Vagina (tissue), 2 donors: ENCODE data around the gene DYNAP. TPM values are rescaled to one million over a fixed set of nuclear protein-coding genes. Genes with fewer than 3 reads are reported as not detected.

Source experiments
- DNase-seq, 2 donors: peaks; one replicate each; pipeline ENCODE4 v3.0.0-alpha.2; 2017; ENCODE audit errors: extremely low spot score in 2 of 2
- H3K27ac ChIP-seq: fragments of 200-600 bp; sonication (generic); one replicate; pipeline ENCODE4 v1.5.1; 2019
- H3K27me3 ChIP-seq: fragments of 200-600 bp; sonication (generic); one replicate; pipeline ENCODE4 v1.5.1; 2019
- H3K36me3 ChIP-seq, 2 donors: fragments of 200-600 bp; sonication (generic); one replicate each; pipeline ENCODE4 v1.5.1; 2017 to 2019
- H3K4me1 ChIP-seq: fragments of 200-600 bp; sonication (generic); one replicate; pipeline ENCODE4 v1.5.1; 2019
- H3K4me3 ChIP-seq, 2 donors: fragments of 200-600 bp; sonication (generic); 1 replicate in 1 of 2; 2 replicates in 1 of 2; pipeline ENCODE4 v1.5.1; 2016 to 2019
- H3K9me3 ChIP-seq: fragments of 200-600 bp; sonication (generic); one replicate; pipeline ENCODE4 v1.5.1; 2019
- CTCF ChIP-seq, 3 experiments: fragments of 450-650 bp in 2 of 3; fragments of 200-600 bp in 1 of 3; sonication (generic) in 1 of 3; IDR thresholded peaks; one replicate each; pipeline ENCODE4 v1.5.1; 2017 to 2019; ENCODE audit warnings: antibody characterized with exemption in 3 of 3, mild to moderate bottlenecking in 2 of 3, moderate library complexity in 2 of 3
- POLR2A ChIP-seq, 2 donors: fragments of 450-650 bp; IDR thresholded peaks; one replicate each; pipeline ENCODE4 v1.6.1; 2017; ENCODE audit warnings: antibody characterized with exemption in 2 of 2, mild to moderate bottlenecking in 2 of 2, moderate library complexity in 2 of 2
- POLR2AphosphoS5 ChIP-seq, 2 donors: sonication (generic); formaldehyde crosslinking; IDR thresholded peaks; one replicate each; pipeline ENCODE4 v1.9.0; 2017; ENCODE audit warnings: antibody characterized with exemption in 2 of 2, mild to moderate bottlenecking in 2 of 2, low read depth in 1 of 2; ENCODE audit not compliant: insufficient read depth in 1 of 2
- intact Hi-C: fragments of 100-400 bp; cut with DNase I; formaldehyde crosslinking; loops from one replicate; pipeline ENCODE4 v1.15.1; 2023
- total RNA-seq: library from RNA; depleted of rRNA; stranded (reverse); fragments of >200 nt; gene quantifications from one replicate; pipeline ENCODE4 v1.2.3, GENCODE V29; 2016

DYNAP gene
- total RNA-seq, 1 donor from 2014 or later, result not detected

- Histone ChIP-seq H3K9me3 (no peaks in the 10 kb centered on the region), H3K36me3 (no peaks in the 10 kb centered on the region), H3K27me3 (no peaks in the 10 kb centered on the region), H3K4me3 (no peak overlapping the region), H3K4me1 (no peaks in the 10 kb centered on the region), H3K27ac (no peak overlapping the region)
- peak in 1 of 2 donors; percentile 59 for TF ChIP-seq POLR2AphosphoS5 (IDR thresholded peaks at IDR 0.05; ENCODE audit: insufficient read depth in 1 of 2, low read depth in 1 of 2)
- TF ChIP-seq CTCF (IDR thresholded peaks at IDR 0.05), result no peak
- DNase-seq, result no peak
- intact Hi-C loops, result no loop called here
These were observed 21.2 kb downstream of the DYNAP start for GRCh38 chr18:54612237-54612636.

GRCh38 chr18:54613174-54613573 is 22.1 kb downstream of the DYNAP start:
- no peak overlapping the region for H3K4me3 ChIP-seq
- H3K36me3 ChIP-seq, result no peaks in the 10 kb centered on the region
- no peak overlapping the region for H3K27ac ChIP-seq
- H3K27me3 ChIP-seq, result no peaks in the 10 kb centered on the region
- DNase-seq, result no peak
- no peaks in the 10 kb centered on the region for H3K4me1 ChIP-seq
- no peak for TF ChIP-seq POLR2AphosphoS5 (IDR thresholded peaks at IDR 0.05; ENCODE audit: insufficient read depth in 1 of 2, low read depth in 1 of 2)
- no peak for TF ChIP-seq CTCF (IDR thresholded peaks at IDR 0.05)
- TF ChIP-seq POLR2A (IDR thresholded peaks at IDR 0.05), result no peak
- H3K9me3 ChIP-seq, result no peaks in the 10 kb centered on the region
- intact Hi-C loops, result no loop called here

GRCh38 chr18:54616220-54616848 is 25.3 kb downstream of the DYNAP start:
- intact Hi-C loops, result no loop called here
- TF ChIP-seq CTCF (IDR thresholded peaks at IDR 0.05), result no peak
- no peak for TF ChIP-seq POLR2AphosphoS5 (IDR thresholded peaks at IDR 0.05; ENCODE audit: insufficient read depth in 1 of 2, low read depth in 1 of 2)
- TF ChIP-seq POLR2A (IDR thresholded peaks at IDR 0.05), result no peak
- H3K9me3 ChIP-seq, result no peaks in the 10 kb centered on the region
- H3K4me1 ChIP-seq, result no peaks in the 10 kb centered on the region
- no peaks in the 10 kb centered on the region for H3K27me3 ChIP-seq
- no peak overlapping the region for H3K27ac ChIP-seq
- DNase-seq, result no peak
- H3K4me3 ChIP-seq, result no peak overlapping the region
- H3K36me3 ChIP-seq, result no peaks in the 10 kb centered on the region

GRCh38 chr18:54622084-54622483 is 31.0 kb downstream of the DYNAP start:
- Histone ChIP-seq H3K27ac (no peak overlapping the region), H3K9me3 (no peaks in the 10 kb centered on the region), H3K4me1 (no peaks in the 10 kb centered on the region), H3K27me3 (no peaks in the 10 kb centered on the region), H3K4me3 (no peak overlapping the region), H3K36me3 (no peaks in the 10 kb centered on the region)
- no peak for DNase-seq
- intact Hi-C loops, result no loop called here
- TF ChIP-seq POLR2A (IDR thresholded peaks at IDR 0.05) (no peak), CTCF (IDR thresholded peaks at IDR 0.05) (no peak)

- Histone ChIP-seq H3K9me3 (no peaks in the 10 kb centered on the region), H3K27ac (no peak overlapping the region), H3K27me3 (no peaks in the 10 kb centered on the region), H3K36me3 (no peaks in the 10 kb centered on the region), H3K4me3 (no peak overlapping the region), H3K4me1 (no peaks in the 10 kb centered on the region)
- intact Hi-C loops, result no loop called here
- TF ChIP-seq POLR2AphosphoS5 (IDR thresholded peaks at IDR 0.05; ENCODE audit: insufficient read depth in 1 of 2, low read depth in 1 of 2), result no peak
- no peak for TF ChIP-seq CTCF (IDR thresholded peaks at IDR 0.05)
- no peak for TF ChIP-seq POLR2A (IDR thresholded peaks at IDR 0.05)
- DNase-seq, result no peak
These were observed 35.7 kb downstream of the DYNAP start for GRCh38 chr18:54626779-54627178.
